Activated CD8-positive, alpha-beta memory T cell treated with anti-CD3 and anti-CD28 coated beads for 24 hours (primary cell): ENCODE results near the gene KCTD2.
"Not testable (repeated sequence)": the region's sequence is repeated elsewhere in the genome, so short reads cannot be mapped to it uniquely, and the experiment has no call there.

Experiments
- DNase-seq: peaks from one replicate; pipeline ENCODE4 v3.0.0-alpha.2; 2020

Gene KCTD2

GRCh38 chr17:75020331-75021110 lies 26.5 kb upstream of the KCTD2 start:
- no peak for DNase-seq

DNA sequence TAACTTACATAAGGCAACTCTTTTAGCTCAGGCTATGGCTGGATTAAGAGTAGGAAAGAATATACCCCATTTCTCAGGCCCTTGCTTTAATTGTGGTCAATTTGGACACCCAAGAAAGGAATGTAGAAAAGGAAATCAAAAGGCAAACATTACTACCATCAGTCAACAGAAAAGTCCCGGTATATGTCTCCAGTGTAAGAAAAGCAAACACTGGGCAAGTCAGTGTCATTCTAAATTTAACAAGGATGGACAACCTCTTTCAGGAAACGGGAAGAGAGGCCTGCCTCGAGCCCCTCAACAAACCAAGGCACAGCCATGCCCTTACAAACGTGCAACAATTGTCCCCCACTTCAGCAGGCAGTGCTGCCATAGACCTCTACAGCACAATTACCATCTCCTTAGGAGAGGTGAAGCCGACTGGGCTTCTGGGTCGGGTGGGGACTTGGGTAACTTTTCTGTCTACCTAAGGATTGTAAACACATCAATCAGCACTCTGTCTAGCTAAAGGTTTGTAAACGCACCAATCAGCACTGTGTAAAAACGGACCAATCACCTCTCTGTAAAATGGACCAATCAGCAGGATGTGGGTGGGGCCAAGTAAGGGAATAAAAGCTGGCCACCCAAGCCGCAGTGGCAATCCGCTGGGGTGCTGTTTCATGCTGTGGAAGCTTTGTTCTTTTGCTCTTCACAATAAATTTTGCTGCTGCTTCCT lies 22.2 kb upstream of the KCTD2 start:
- DNase-seq = peak; percentile 70

- DNase-seq = not testable (repeated sequence)
These were observed 21.7 kb upstream of the KCTD2 start for GRCh38 chr17:75025398-75025734.

- DNase-seq = not testable (repeated sequence)
These were observed 20.4 kb upstream of the KCTD2 start for GRCh38 chr17:75026650-75027049.

- no peak for DNase-seq
These were observed 16.9 kb upstream of the KCTD2 start for GRCh38 chr17:75030161-75030560.

DNA sequence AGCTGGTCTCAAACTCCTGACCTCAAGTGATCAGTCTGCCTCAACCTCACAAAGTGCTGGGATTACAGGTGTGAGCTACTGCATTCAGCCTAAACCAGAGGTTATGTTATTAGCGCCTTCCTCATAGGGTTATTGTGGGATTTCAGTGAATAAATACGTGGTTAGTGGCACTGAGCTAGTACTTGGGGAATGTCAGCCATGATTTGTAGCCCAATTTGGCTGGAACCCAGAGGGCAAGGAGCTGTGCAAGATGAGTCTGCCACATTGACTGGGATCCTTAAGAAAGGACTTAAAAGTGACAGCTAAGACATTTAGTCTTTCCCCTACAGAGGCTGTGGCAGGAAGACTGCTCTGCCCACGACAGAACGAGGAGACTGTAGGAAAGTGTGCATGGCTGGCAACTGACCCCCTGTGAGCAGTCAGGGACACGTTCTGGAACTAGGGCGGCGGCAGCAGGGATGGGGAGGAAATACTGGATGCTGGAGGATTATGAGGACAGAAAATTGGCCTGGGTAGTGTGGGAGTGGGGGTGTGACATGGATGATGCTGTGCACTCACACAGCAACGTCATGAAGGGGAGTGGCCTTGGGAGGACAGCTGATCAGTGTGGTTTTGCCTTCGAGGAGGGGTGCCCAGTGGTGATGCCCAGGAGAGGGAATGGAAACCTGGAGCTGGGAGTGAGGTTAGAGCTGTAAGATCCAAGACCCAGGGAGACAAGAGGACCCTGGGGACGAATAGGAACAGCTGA lies 14.9 kb upstream of the KCTD2 start:
- DNase-seq = peak; percentile 77

DNA sequence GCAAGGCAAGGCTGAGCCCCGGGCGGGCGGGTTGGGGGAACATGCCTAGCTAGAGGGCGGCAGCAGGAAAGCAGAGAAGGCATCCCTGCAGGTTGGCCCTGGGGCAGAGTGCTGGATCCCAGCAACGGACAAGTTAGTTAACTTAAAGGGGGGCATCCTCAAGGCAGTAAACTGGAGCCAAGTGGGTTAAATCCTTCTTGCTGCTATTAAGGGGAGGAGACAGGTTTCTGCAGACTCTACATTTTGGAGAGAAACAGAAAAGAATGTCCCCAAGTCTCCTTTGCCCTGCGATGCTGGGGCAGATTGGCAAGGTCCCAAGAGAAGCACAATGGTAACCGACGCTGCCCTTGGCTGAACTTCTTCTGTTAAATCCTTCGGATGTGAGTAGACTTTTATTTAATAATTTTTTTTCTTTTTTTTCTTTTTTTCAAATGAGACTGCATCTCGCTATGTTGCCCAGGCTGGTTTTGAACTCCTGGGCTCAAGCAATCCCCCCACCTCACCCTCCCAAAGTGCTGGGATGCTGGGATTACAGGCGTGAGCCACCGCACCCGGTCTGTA lies 14.2 kb upstream of the KCTD2 start:
- DNase-seq = no peak

DNA sequence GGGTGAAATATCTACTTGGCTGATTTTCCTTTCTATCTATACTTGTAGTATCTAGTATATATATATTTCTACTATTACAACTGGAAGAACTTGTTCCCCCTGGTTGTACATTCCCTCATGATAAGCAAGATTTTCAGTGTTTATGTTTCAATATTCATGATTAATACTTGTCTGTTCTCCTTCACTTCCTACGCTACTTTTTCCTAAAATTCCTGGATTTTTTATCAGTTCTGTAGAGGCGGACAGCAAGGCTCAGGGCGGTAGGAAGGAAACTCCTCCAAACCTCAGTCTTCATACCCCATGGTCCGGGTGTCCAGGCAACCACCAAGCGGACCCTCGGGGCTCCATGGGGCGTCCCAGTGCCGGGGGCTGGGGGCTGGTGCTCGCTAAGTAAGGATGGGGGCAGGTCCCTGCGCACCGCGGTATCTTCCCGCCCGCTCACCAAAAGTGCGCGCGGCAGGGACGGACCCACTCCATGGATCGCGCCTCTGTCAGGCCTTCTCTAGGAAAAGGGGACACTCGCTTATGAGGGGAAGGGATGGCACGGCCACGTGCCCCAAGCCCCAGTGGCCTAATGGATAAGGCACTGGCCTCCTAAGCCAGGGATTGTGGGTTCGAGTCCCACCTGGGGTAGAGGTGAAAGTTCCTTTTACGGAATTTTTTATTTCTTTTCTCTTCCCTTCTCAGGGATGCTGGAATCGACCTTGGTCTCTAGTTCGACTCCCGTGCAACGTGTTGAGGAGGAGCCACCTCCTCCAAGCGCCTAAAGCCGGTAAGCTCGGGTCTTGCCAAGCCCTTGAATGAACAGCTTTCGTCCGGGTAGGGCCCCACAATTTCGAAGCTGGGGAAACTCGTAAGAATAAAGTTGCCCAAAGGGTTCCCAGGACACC lies 13.4 kb upstream of the KCTD2 start:
- DNase-seq = peak; percentile 100

GRCh38 chr17:75034236-75034908 lies 12.7 kb upstream of the KCTD2 start:
- peak; percentile 99 for DNase-seq

DNA sequence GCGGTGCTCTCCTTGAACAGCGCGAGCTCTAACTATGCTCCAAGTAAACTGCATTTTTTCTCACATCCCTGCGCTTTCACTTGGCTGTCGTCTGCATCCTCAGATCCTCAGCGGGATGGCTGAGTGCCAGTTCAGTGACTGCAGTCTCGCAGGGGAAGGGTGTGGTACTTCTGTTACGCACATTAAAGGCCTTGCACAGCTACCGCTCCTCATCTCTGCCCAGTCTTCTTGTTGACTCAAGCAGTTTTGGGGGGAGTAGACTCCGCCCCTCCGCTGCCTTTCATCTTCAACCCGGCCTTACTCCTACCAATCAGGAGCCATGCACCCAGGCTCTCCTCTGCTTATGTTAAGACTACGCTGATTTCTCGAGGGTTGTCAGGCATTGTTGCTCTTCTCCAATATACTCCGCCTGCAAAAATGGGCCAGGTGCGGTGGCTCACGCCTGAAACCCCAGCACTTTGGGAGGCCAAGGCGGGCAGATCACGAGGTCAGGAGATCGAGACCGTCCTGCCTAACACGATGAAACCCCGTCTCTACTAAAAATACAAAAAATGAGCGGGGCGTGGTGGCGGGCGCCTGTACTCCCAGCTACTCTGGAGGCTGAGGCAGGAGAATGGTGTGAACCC lies 10.3 kb upstream of the KCTD2 start:
- DNase-seq = peak; percentile 84

DNA sequence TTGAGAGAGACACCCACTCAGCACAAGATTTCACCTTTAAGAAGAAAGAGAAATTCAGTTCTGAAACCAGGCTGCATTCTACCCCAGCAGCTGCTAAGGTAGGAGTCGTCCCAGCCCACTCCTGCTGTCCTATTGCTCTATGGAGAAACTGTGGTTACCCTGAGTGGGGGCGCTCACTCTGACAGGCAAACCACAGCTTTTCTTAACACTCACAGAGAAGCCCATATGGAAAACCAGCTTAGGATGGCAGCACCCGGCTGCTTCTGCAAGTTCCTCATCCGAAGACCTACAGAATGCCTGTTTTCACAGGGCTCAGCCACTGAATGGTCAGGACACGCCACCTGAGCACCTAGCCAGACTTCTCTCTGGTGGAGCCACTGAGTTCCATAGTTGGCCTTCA lies 7.8 kb upstream of the KCTD2 start:
- no peak for DNase-seq

DNA sequence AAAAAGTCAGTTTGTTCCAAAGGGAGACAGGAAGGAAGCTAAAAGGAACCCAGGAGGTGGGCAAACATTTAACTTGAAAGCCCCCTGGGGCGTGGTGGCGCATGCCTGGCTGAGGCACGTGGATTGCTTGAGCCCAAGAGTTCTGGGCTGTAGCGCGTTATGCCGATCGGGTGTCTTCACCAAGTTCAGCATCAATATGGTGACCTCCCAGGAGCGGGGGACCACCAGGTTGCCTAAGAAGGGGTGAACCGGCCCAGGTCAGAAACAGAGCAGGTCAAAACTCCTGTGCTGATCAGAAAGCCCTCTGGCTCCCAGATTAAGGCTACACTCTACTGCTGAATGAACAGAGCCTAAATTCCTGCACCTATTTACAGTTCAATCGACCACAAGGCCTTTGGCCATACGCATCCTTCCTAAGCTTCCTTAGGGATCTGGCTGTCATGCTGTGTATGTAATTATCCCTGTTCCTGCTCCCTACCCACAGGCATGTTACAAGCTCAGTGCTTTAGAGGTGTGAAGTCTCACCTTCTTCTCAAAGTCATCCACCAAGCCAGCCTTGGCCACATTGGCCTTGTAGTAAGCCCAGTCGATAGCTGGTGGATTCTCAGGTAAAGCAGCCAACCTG lies 5.3 kb upstream of the KCTD2 start:
- DNase-seq = no peak

DNA sequence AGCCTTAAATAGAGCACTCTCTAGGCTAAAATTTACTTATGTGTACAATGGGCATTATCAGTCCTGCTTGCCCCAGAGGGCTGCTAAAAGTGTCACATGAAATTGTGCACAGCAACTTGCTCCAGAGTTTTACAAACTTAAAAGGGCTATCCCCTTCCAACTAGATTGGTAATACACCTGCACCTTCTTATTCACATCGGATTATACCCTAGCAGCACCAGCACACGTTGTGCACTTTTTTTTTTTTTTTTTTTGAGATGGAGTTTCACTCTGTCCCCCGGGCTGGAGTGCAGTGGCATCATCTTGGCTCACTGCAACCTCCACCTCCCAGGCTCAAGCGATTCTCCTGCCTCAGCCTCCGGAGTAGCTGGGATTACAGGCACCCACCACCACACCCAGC lies 3.2 kb upstream of the KCTD2 start:
- DNase-seq = not testable (repeated sequence)

GRCh38 chr17:75044716-75045115 lies 2.3 kb upstream of the KCTD2 start:
- no peak for DNase-seq

GRCh38 chr17:75045946-75046406 lies 1.0 kb upstream of the KCTD2 start:
- DNase-seq = not testable (repeated sequence)

GRCh38 chr17:75047398-75048098 lies 523 bp downstream of the KCTD2 start:
- peak; percentile 74 for DNase-seq

- no peak for DNase-seq
These were observed 1.3 kb downstream of the KCTD2 start for GRCh38 chr17:75048249-75048878.

DNA sequence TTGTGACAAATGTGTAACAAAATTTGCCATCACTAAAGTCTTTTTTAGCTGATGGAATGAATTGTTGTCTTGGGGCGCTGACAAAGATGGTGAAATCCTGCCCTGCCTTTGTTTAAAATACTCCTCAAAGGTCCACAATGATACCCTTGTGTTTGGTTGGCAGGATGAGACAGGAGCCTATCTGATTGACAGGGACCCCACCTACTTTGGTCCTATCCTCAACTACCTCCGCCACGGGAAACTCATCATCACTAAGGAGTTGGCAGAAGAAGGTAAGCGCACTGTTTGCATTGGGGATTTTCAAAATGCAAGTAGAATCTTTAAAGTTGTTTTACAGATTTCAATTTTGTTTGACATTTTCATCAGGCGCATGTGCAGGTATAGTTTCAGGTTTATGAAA lies 2.0 kb downstream of the KCTD2 start:
- no peak for DNase-seq

DNA sequence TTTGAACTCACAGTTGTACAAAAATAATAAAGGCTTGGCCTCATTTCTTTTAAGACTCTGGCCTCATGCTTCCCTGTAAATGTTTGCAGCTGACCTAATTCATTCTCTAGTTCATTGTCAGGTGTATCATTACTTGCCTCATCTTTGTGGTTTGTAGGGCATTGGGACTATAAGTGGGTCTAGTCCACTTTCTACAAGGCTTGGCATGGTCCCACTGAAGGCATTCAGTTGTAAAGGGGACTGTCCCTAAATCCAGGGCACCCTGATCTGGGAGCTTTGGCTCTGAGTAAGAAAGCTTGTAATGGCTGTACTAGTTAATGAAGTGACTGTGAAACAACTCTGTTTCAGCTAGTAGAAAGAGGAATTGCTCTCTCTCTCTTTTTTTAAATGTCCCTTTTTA lies 2.7 kb downstream of the KCTD2 start:
- no peak for DNase-seq

GRCh38 chr17:75051941-75052340 lies 4.9 kb downstream of the KCTD2 start:
- no peak for DNase-seq
